Stimulated activated CD4-positive, alpha-beta T cell treated with anti-CD3 and anti-CD28 coated beads, Interleukin-12 subunit alpha, Interleukin-12 subunit beta, amount 100 ng/mL, for 48 hours (primary cell): ENCODE results near the gene P2RX1.

Experiments used
- DNase-seq, 3 donors: peaks; one replicate each; pipeline ENCODE4 v3.0.0-alpha.2; 2020; ENCODE audit warnings: low read depth in 2 of 3, low spot score in 1 of 3

The P2RX1 gene

GRCh38 chr17:3907483-3908216 lies 8.6 kb downstream of the P2RX1 start:
- no peak for DNase-seq

GRCh38 chr17:3906881-3907280 lies 9.4 kb downstream of the P2RX1 start:
- no peak for DNase-seq

- DNase-seq, result no peak
These were observed 11.2 kb downstream of the P2RX1 start for GRCh38 chr17:3905017-3905520.

GRCh38 chr17:3904501-3904900 lies 11.8 kb downstream of the P2RX1 start:
- no peak for DNase-seq

- DNase-seq, result no peak
These were observed 12.4 kb downstream of the P2RX1 start for GRCh38 chr17:3903881-3904290.

- DNase-seq, result no peak
These were observed 13.0 kb downstream of the P2RX1 start for GRCh38 chr17:3903051-3903825.

- no peak for DNase-seq
These were observed 15.6 kb downstream of the P2RX1 start for GRCh38 chr17:3900646-3901045.

- DNase-seq, result no peak
These were observed 18.5 kb downstream of the P2RX1 start for GRCh38 chr17:3897731-3898130.

GRCh38 chr17:3896968-3897235 lies 19.4 kb downstream of the P2RX1 start:
- no peak for DNase-seq

GRCh38 chr17:3896108-3896967 lies 19.9 kb downstream of the P2RX1 start:
- no peak for DNase-seq

- no peak for DNase-seq
These were observed 20.9 kb downstream of the P2RX1 start for GRCh38 chr17:3895354-3895753.

GRCh38 chr17:3894911-3895343 lies 21.3 kb downstream of the P2RX1 start:
- no peak for DNase-seq

GRCh38 chr17:3894188-3894587 lies 22.1 kb downstream of the P2RX1 start:
- no peak for DNase-seq

GRCh38 chr17:3893720-3894116 lies 22.5 kb downstream of the P2RX1 start:
- no peak for DNase-seq

- peak; percentile 73 to 88 (median 81) for DNase-seq
These were observed 23.1 kb downstream of the P2RX1 start, which contains the start of gene CAMKK1 for GRCh38 chr17:3893003-3893719. Gene CAMKK1, minus strand, starts transcription at chr17:3893053. Its CDS starts 7,366 bp downstream, at chr17:3885687.

- DNase-seq, result peak; percentile 27 to 38 (median 34)
These were observed 23.9 kb downstream of the P2RX1 start for GRCh38 chr17:3892095-3892998.

- no peak for DNase-seq
These were observed 24.6 kb downstream of the P2RX1 start for GRCh38 chr17:3891626-3892094.

GRCh38 chr17:3890878-3891219 lies 25.4 kb downstream of the P2RX1 start:
- DNase-seq, result no peak

GRCh38 chr17:3890082-3890877 lies 26.0 kb downstream of the P2RX1 start:
- DNase-seq, result no peak
